K562 (cell line): ENCODE measurements around the gene ANKRD13A. TPM values are rescaled to one million over a fixed set of nuclear protein-coding genes. Genes with fewer than 3 reads are reported as not detected.

Experiments used
- ARID3A ChIP-seq: IDR thresholded peaks from 2 replicates; pipeline ENCODE4 v1.6.1; 2012; ENCODE audit warnings: low read depth, low read length, improper control_type of control experiment, borderline replicate concordance
- CEBPG ChIP-seq, 3 experiments: fragments of 200-800 bp in 1 of 3; sonication (Bioruptor generic) in 1 of 3; sonication (generic) in 1 of 3; formaldehyde crosslinking in 1 of 3; IDR thresholded peaks in 2 of 3; conservative IDR thresholded peaks in 1 of 3; 2 replicates each; pipeline versions ENCODE4 v1.6.1 to v1.8.0; 2016 to 2022; ENCODE audit warnings: missing compliant biosample characterization in 2 of 3, missing genetic modification characterization in 2 of 3, mild to moderate bottlenecking in 1 of 3, missing genetic modification reagents in 1 of 3
- FOXK2 ChIP-seq, 2 experiments: fragments of 450-650 bp; IDR thresholded peaks in 1 of 2; conservative IDR thresholded peaks in 1 of 2; 2 replicates each; pipeline ENCODE4 v1.6.1; 2016; ENCODE audit warnings: low read depth in 2 of 2, mild to moderate bottlenecking in 1 of 2
- GATAD2A ChIP-seq: fragments of 450-650 bp; IDR thresholded peaks from 2 replicates; pipeline ENCODE4 v1.6.1; 2017
- KDM1A ChIP-seq, 2 experiments: fragments of 450-650 bp; IDR thresholded peaks; 2 replicates each; pipeline ENCODE4 v1.6.1; 2016; ENCODE audit warnings: mild to moderate bottlenecking in 2 of 2
- KLF10 ChIP-seq: fragments of 250-450 bp; sonication (Bioruptor Pico); IDR thresholded peaks from 2 replicates; pipeline ENCODE4 v1.6.1; 2021; ENCODE audit warnings: matching md5 sums
- MYNN ChIP-seq, 2 experiments: sonication (generic); formaldehyde crosslinking in 1 of 2; IDR thresholded peaks; 2 replicates each; pipeline versions ENCODE4 v1.5.0 to v1.6.1; 2016 to 2020; ENCODE audit warnings: antibody characterized with exemption in 1 of 2, missing genetic modification reagents in 1 of 2
- PML ChIP-seq: IDR thresholded peaks from 2 replicates; pipeline ENCODE4 v1.6.1; 2012; ENCODE audit warnings: low read length, inconsistent platforms
- RBBP5 ChIP-seq: fragments of 200-600 bp; sonication (generic); IDR thresholded peaks from 2 replicates; pipeline ENCODE4 v1.6.1; 2012; ENCODE audit warnings: borderline replicate concordance, mild to moderate bottlenecking, low read length, control low read depth, inconsistent platforms; ENCODE audit not compliant: insufficient read depth, poor library complexity, severe bottlenecking
- SNIP1 ChIP-seq: fragments of 450-650 bp; IDR thresholded peaks from 2 replicates; pipeline ENCODE4 v1.7.1; 2017; ENCODE audit warnings: low read depth, mild to moderate bottlenecking
- SRF ChIP-seq, 2 experiments: fragments of 250-450, 450-650 bp in 1 of 2; sonication (Bioruptor Pico) in 1 of 2; sonication (generic) in 1 of 2; formaldehyde crosslinking; IDR thresholded peaks; 2 replicates each; pipeline versions ENCODE4 v1.5.0 to v1.5.1; 2020 to 2022; ENCODE audit warnings: mild to moderate bottlenecking in 1 of 2, missing genetic modification reagents in 1 of 2
- polyA plus RNA-seq, 8 experiments: library from polyadenylated mRNA; depleted of rRNA in 4 of 8; stranded (reverse) in 5 of 8; unstranded in 3 of 8; fragments of >200 nt; fragmentation: Nextera tagmentation in 2 of 8; fragmentation: Illumina TruSeq in 1 of 8; extraction: Ambion mirVana in 2 of 8; extraction: Trizol in 1 of 8; gene quantifications; 2 replicates each; pipeline versions ENCODE4 v1.2.1 to v1.2.3, GENCODE V29; 2011 to 2014; ENCODE audit warnings: inconsistent platforms in 1 of 8, missing spikeins in 1 of 8
- total RNA-seq, 7 experiments: library from RNA; depleted of rRNA in 6 of 7; stranded (reverse); fragments of >200 nt in 6 of 7; fragmentation: Illumina TruSeq in 2 of 7; extraction: Trizol in 2 of 7; gene quantifications; 2 replicates each; pipeline versions ENCODE4 v1.2.1 to v1.2.3, GENCODE V29; 2011 to 2021; ENCODE audit warnings: low replicate concordance in 1 of 7
- TF ChIP-seq, protein P1 (sequence below): fragments of 250-450 bp; sonication (Bioruptor Pico); IDR thresholded peaks from 2 replicates; pipeline ENCODE4 v1.8.0; 2021; ENCODE audit warnings: moderate library complexity, mild to moderate bottlenecking, inconsistent platforms
- TF ChIP-seq, protein P2 (sequence below): IDR thresholded peaks from 2 replicates; pipeline ENCODE4 v1.6.1; 2016; ENCODE audit warnings: missing genetic modification characterization, missing compliant biosample characterization
- TF ChIP-seq, protein P3 (sequence below), 2 experiments: fragments of 450-650 bp in 1 of 2; sonication (generic) in 1 of 2; formaldehyde crosslinking; conservative IDR thresholded peaks; 2 replicates each; pipeline versions ENCODE4 v1.4.0 to v1.8.1; 2020 to 2022; ENCODE audit warnings: mild to moderate bottlenecking in 1 of 2, missing genetic modification reagents in 1 of 2
- TF ChIP-seq, protein P4 (sequence below): conservative IDR thresholded peaks from 2 replicates; pipeline ENCODE4 v1.6.1; 2011; ENCODE audit warnings: low read depth, mild to moderate bottlenecking, low read length; ENCODE audit not compliant: control insufficient read depth

The ANKRD13A gene
- total and polyA plus RNA-seq, 9 of the 15 experiments (the other 6 are each of a cell fraction or from before 2014, with no cell fraction given), result 5.0 to 55.0 (median 41.5) TPM

DNA sequence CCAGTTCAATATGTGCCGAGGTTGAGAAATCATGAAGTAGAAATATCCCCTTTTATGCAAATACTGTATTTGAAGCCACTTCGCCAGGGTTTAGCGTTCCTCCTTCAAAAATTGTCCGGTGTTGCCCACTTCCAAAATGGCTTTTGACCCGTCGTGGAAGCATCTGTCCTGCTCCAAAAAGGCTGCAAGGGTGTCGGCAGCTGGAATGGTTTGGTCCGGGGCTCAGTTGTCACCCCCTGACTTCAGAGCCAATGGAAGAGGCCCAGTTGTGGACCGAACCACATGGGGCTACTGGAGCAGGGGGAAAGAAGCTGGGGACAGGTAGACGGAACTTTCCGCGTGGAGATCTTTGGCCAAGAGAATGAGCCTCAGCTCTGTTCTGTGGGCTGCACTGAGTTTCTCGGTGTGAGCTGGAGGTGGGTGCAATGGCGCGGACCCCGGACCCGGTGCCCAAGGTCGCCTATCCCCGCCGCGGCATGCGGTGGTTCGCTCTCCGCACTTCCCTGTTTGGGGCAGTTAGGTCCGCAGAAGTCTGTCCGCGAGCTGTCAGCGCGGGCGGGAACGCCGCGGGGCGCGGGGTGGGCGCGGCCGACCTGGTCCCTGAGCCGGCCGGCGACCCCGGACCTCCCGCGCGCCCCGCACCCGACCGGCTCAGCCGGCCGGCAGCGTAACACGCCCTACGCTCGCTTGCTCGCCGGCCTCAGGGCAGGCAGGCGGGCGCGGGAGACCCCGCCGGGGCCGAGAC is at the start of gene ANKRD13A (continued):
- no peak; the same call in 1 of the 2 replicates for TF ChIP-seq CEBPG (CRISPR knock-in tag; IDR thresholded peaks at IDR 0.05)
- peak in 1 of 2 experiments; percentile 11; a peak in 1 of 4 replicates for TF ChIP-seq CEBPG (tag; conservative IDR thresholded peaks at IDR 0.05 in 1 of 2, IDR thresholded peaks at IDR 0.05 in 1 of 2)
- TF ChIP-seq, protein P1, sequence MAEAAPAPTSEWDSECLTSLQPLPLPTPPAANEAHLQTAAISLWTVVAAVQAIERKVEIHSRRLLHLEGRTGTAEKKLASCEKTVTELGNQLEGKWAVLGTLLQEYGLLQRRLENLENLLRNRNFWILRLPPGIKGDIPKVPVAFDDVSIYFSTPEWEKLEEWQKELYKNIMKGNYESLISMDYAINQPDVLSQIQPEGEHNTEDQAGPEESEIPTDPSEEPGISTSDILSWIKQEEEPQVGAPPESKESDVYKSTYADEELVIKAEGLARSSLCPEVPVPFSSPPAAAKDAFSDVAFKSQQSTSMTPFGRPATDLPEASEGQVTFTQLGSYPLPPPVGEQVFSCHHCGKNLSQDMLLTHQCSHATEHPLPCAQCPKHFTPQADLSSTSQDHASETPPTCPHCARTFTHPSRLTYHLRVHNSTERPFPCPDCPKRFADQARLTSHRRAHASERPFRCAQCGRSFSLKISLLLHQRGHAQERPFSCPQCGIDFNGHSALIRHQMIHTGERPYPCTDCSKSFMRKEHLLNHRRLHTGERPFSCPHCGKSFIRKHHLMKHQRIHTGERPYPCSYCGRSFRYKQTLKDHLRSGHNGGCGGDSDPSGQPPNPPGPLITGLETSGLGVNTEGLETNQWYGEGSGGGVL, result no peak
- TF ChIP-seq, protein P2, sequence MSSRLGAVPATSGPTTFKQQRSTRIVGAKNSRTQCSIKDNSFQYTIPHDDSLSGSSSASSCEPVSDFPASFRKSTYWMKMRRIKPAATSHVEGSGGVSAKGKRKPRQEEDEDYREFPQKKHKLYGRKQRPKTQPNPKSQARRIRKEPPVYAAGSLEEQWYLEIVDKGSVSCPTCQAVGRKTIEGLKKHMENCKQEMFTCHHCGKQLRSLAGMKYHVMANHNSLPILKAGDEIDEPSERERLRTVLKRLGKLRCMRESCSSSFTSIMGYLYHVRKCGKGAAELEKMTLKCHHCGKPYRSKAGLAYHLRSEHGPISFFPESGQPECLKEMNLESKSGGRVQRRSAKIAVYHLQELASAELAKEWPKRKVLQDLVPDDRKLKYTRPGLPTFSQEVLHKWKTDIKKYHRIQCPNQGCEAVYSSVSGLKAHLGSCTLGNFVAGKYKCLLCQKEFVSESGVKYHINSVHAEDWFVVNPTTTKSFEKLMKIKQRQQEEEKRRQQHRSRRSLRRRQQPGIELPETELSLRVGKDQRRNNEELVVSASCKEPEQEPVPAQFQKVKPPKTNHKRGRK (tag), result no peak
- peak; percentile 80 for TF ChIP-seq PML
- TF ChIP-seq KDM1A (IDR thresholded peaks at IDR 0.05), result 0 out of 4 replicates have a peak, but pooled peaks of 1 of the 2 experiments have one; percentile 20
- peak; percentile 37; the same call in 1 of the 2 replicates for TF ChIP-seq MYNN (IDR thresholded peaks at IDR 0.05)
- no peak for TF ChIP-seq MYNN (CRISPR knock-in tag; IDR thresholded peaks at IDR 0.05)
- peak; percentile 49 to 64; a peak in 1 of 4 replicates for TF ChIP-seq SRF (CRISPR knock-in tag; IDR thresholded peaks at IDR 0.05)
- TF ChIP-seq SNIP1, result no peak
- TF ChIP-seq ARID3A, result no peak; the same call in 1 of the 2 replicates
- TF ChIP-seq RBBP5, result peak; percentile 94
- TF ChIP-seq, protein P3, sequence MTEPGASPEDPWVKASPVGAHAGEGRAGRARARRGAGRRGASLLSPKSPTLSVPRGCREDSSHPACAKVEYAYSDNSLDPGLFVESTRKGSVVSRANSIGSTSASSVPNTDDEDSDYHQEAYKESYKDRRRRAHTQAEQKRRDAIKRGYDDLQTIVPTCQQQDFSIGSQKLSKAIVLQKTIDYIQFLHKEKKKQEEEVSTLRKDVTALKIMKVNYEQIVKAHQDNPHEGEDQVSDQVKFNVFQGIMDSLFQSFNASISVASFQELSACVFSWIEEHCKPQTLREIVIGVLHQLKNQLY (CRISPR knock-in tag; conservative IDR thresholded peaks at IDR 0.05), result no peak; a peak in 1 of 4 replicates
- TF ChIP-seq KLF10 (CRISPR knock-in tag), result no peak
- 0 out of 2 replicates have a peak, but pooled peaks have one; percentile 14 for TF ChIP-seq GATAD2A
- TF ChIP-seq, protein P4, sequence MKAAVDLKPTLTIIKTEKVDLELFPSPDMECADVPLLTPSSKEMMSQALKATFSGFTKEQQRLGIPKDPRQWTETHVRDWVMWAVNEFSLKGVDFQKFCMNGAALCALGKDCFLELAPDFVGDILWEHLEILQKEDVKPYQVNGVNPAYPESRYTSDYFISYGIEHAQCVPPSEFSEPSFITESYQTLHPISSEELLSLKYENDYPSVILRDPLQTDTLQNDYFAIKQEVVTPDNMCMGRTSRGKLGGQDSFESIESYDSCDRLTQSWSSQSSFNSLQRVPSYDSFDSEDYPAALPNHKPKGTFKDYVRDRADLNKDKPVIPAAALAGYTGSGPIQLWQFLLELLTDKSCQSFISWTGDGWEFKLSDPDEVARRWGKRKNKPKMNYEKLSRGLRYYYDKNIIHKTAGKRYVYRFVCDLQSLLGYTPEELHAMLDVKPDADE, result peak; percentile 68
- peak; percentile 61 to 100; a peak in 3 of 4 replicates for TF ChIP-seq FOXK2 (conservative IDR thresholded peaks at IDR 0.05 in 1 of 2, IDR thresholded peaks at IDR 0.05 in 1 of 2; ENCODE audit: low read depth in 2 of 2)
